ENCODE results near the gene KCNK7. TPM values are rescaled to one million over a fixed set of nuclear protein-coding genes. Genes with fewer than 3 reads are reported as not detected.

Gene KCNK7
- total RNA-seq, 3 donors from 2014 or later (not counting 1 experiment from before 2014, with no cell fraction given), result 6.3 to 11.2 (median 7.1) TPM

- peaks cover 19 to 21% of the 10 kb centered on the region in 2 donors for H3K4me1 Mint-ChIP-seq
- H3K27ac Mint-ChIP-seq, result no peak overlapping the region
- ATAC-seq (no peak), DNase-seq (no peak)
- peaks cover 64% of the 10 kb centered on the region for H3K36me3 ChIP-seq (ENCODE audit: control insufficient read depth, insufficient read depth, low read length)
- no peak overlapping the region for H3K4me3 ChIP-seq (ENCODE audit: low read length)
- no peaks in the 10 kb centered on the region for H3K27me3 ChIP-seq (ENCODE audit: control insufficient read depth, insufficient read depth, low read length)
- intact Hi-C loops (cut with micrococcal nuclease), result loop anchor here (5.0 kb wide), 2 partner anchors 33 to 188 kb away; partner anchors contain the start of gene RELA
- no peaks in the 10 kb centered on the region for H3K9me3 Mint-ChIP-seq
- H3K27ac ChIP-seq (ENCODE audit: low read length), result no peak overlapping the region
- H3K27me3 Mint-ChIP-seq (ENCODE audit: low read depth in 2 of 2), result no peaks in the 10 kb centered on the region
- H3K36me3 Mint-ChIP-seq, result no peaks in the 10 kb centered on the region
- 98% methylated on average over 14 of the region's 14 CpGs for WGBS (ENCODE audit: insufficient coverage)
- peaks cover 29% of the 10 kb centered on the region for H3K4me1 ChIP-seq (ENCODE audit: control insufficient read depth, insufficient read depth, low read length)
- TF ChIP-seq CTCF (IDR thresholded peaks at IDR 0.05), result no peak
- no peaks in the 10 kb centered on the region for H3K9me3 ChIP-seq (ENCODE audit: control insufficient read depth, insufficient read depth, low read length)
- H3K4me3 Mint-ChIP-seq, result no peak overlapping the region
Measured at GRCh38 chr11:65629579-65629978, 34.0 kb upstream of the KCNK7 start.

- Mint-ChIP-seq H3K27me3 (ENCODE audit: low read depth in 2 of 2) (no peaks in the 10 kb centered on the region), H3K4me1 (peaks cover 7 to 13% of the 10 kb centered on the region in 2 donors), H3K36me3 (no peaks in the 10 kb centered on the region), H3K9me3 (no peaks in the 10 kb centered on the region), H3K4me3 (no peak overlapping the region), H3K27ac (no peak overlapping the region)
- no peak for DNase-seq
- WGBS (ENCODE audit: insufficient coverage), result 96% methylated on average over 13 of the region's 13 CpGs
- Histone ChIP-seq H3K9me3 (ENCODE audit: control insufficient read depth, insufficient read depth, low read length) (no peaks in the 10 kb centered on the region), H3K27me3 (ENCODE audit: control insufficient read depth, insufficient read depth, low read length) (no peaks in the 10 kb centered on the region), H3K27ac (ENCODE audit: low read length) (no peak overlapping the region), H3K4me1 (ENCODE audit: control insufficient read depth, insufficient read depth, low read length) (peaks cover 10% of the 10 kb centered on the region), H3K4me3 (ENCODE audit: low read length) (no peak overlapping the region), H3K36me3 (ENCODE audit: control insufficient read depth, insufficient read depth, low read length) (peaks cover 80% of the 10 kb centered on the region)
- ATAC-seq, result no peak
- intact Hi-C loops (cut with micrococcal nuclease), result loop anchor here (5.0 kb wide), 2 partner anchors 35 to 190 kb away; partner anchors contain the start of gene RELA
- no peak for TF ChIP-seq CTCF (IDR thresholded peaks at IDR 0.05)
Measured at GRCh38 chr11:65627202-65627601, 31.6 kb upstream of the KCNK7 start.

GRCh38 chr11:65625628-65626342 lies 30.2 kb upstream of the KCNK7 start:
- no peaks in the 10 kb centered on the region for H3K36me3 Mint-ChIP-seq
- H3K4me1 Mint-ChIP-seq, result peaks cover 7 to 20% of the 10 kb centered on the region in 2 donors
- no peak overlapping the region for H3K4me3 ChIP-seq (ENCODE audit: low read length)
- H3K36me3 ChIP-seq (ENCODE audit: control insufficient read depth, insufficient read depth, low read length), result peaks cover 87% of the 10 kb centered on the region
- peak overlapping the region; percentile 63 to 66 for H3K27ac Mint-ChIP-seq
- DNase-seq (peak; percentile 71 to 84), ATAC-seq (peak; percentile 87 to 97 (median 91))
- H3K27me3 Mint-ChIP-seq (ENCODE audit: low read depth in 2 of 2), result no peaks in the 10 kb centered on the region
- intact Hi-C loops (cut with micrococcal nuclease), result loop anchor here (1.0 to 5.0 kb wide), 3 partner anchors 37 to 192 kb away; partner anchors contain the start of gene RELA
- no peak overlapping the region for H3K27ac ChIP-seq (ENCODE audit: low read length)
- H3K9me3 Mint-ChIP-seq, result no peaks in the 10 kb centered on the region
- H3K9me3 ChIP-seq (ENCODE audit: control insufficient read depth, insufficient read depth, low read length), result no peaks in the 10 kb centered on the region
- peaks cover 10% of the 10 kb centered on the region for H3K4me1 ChIP-seq (ENCODE audit: control insufficient read depth, insufficient read depth, low read length)
- no peaks in the 10 kb centered on the region for H3K27me3 ChIP-seq (ENCODE audit: control insufficient read depth, insufficient read depth, low read length)
- peak; percentile 78 for TF ChIP-seq CTCF (IDR thresholded peaks at IDR 0.05)
- no peak overlapping the region for H3K4me3 Mint-ChIP-seq
- WGBS (ENCODE audit: insufficient coverage), result 71% methylated on average over 30 of the region's 30 CpGs
